GM23338 (cell line): ENCODE data around the gene SLC12A3. TPM values are rescaled to one million over a fixed set of nuclear protein-coding genes. Genes with fewer than 3 reads are reported as not detected.

Experiments
- ATAC-seq: fragments of 200-7000 bp; cut with Tn5 transposase; 3 replicates; pipeline ENCODE4 v1.9.1; 2020
- DNase-seq: peaks from one replicate; pipeline ENCODE4 v3.0.0-alpha.2; 2015; ENCODE audit warnings: low spot score
- H2AFZ ChIP-seq: fragments of 200-600 bp; sonication (generic); 2 replicates; pipeline ENCODE4 v1.8.0; 2016; ENCODE audit warnings: antibody characterized with exemption, mild to moderate bottlenecking, moderate library complexity
- H3F3A ChIP-seq: fragments of 200-600 bp; sonication (generic); replicated peaks from 2 replicates; pipeline ENCODE4 v1.8.0; 2017; ENCODE audit warnings: antibody characterized with exemption, mixed run types, low read depth
- H3K27ac ChIP-seq: fragments of 200-600 bp; sonication (generic); 2 replicates; pipeline ENCODE4 v1.6.1; 2016; ENCODE audit warnings: low read depth
- H3K27me3 ChIP-seq: fragments of 200-600 bp; sonication (generic); 2 replicates; pipeline ENCODE4 v1.8.0; 2016; ENCODE audit warnings: mild to moderate bottlenecking, mixed run types, moderate library complexity; ENCODE audit not compliant: insufficient read depth
- H3K36me3 ChIP-seq: fragments of 200-600 bp; sonication (generic); 2 replicates; pipeline ENCODE4 v1.8.0; 2016; ENCODE audit warnings: mild to moderate bottlenecking; ENCODE audit not compliant: insufficient read depth
- H3K4me1 ChIP-seq: fragments of 200-600 bp; sonication (generic); 2 replicates; pipeline ENCODE4 v1.8.0; 2016; ENCODE audit warnings: mild to moderate bottlenecking, moderate library complexity; ENCODE audit not compliant: insufficient read depth
- H3K4me2 ChIP-seq: fragments of 200-600 bp; sonication (generic); 2 replicates; pipeline ENCODE4 v1.7.1; 2017; ENCODE audit warnings: mixed run types
- H3K4me3 ChIP-seq: fragments of 200-600 bp; sonication (generic); 2 replicates; pipeline ENCODE4 v1.6.1; 2016; ENCODE audit warnings: mixed run types
- H3K79me2 ChIP-seq: fragments of 200-600 bp; sonication (generic); replicated peaks from 2 replicates; pipeline ENCODE4 v1.8.0; 2017; ENCODE audit warnings: mild to moderate bottlenecking; ENCODE audit not compliant: insufficient read depth
- H3K9me2 ChIP-seq: fragments of 200-600 bp; sonication (generic); 2 replicates; pipeline ENCODE4 v1.8.0; 2017; ENCODE audit not compliant: insufficient read depth
- H4K20me1 ChIP-seq: fragments of 200-600 bp; sonication (generic); replicated peaks from 2 replicates; pipeline ENCODE4 v1.8.0; 2017; ENCODE audit warnings: mild to moderate bottlenecking; ENCODE audit not compliant: insufficient read depth
- H3K27ac Mint-ChIP-seq: 2 replicates; pipeline ENCODE4 v1.8.0; 2020; ENCODE audit warnings: inconsistent platforms, mild to moderate bottlenecking, moderate library complexity, mixed read lengths
- H3K27me3 Mint-ChIP-seq: 3 replicates; pipeline ENCODE4 v1.8.0; 2022; ENCODE audit warnings: low read depth, mild to moderate bottlenecking, moderate library complexity, mixed read lengths, inconsistent platforms; ENCODE audit not compliant: insufficient read depth, poor library complexity
- H3K36me3 Mint-ChIP-seq: 3 replicates; pipeline ENCODE4 v1.8.0; 2021; ENCODE audit warnings: low read depth, mild to moderate bottlenecking, inconsistent platforms, moderate library complexity, mixed read lengths
- H3K4me1 Mint-ChIP-seq: 3 replicates; pipeline ENCODE4 v1.8.0; 2020; ENCODE audit warnings: mild to moderate bottlenecking, inconsistent platforms, mixed read lengths
- H3K4me3 Mint-ChIP-seq: 3 replicates; pipeline ENCODE4 v1.8.0; 2021; ENCODE audit warnings: moderate library complexity, mild to moderate bottlenecking, inconsistent platforms, mixed read lengths
- H3K9me3 Mint-ChIP-seq: 3 replicates; pipeline ENCODE4 v1.8.0; 2020; ENCODE audit warnings: moderate library complexity, mild to moderate bottlenecking, inconsistent platforms, mixed read lengths
- CREB1 ChIP-seq: fragments of 250-450 bp; sonication (Bioruptor Pico); IDR thresholded peaks from 2 replicates; pipeline ENCODE4 v1.5.0; 2020; ENCODE audit warnings: low read depth, mild to moderate bottlenecking, moderate library complexity
- EZH2 ChIP-seq: fragments of 200-600 bp; sonication (generic); IDR thresholded peaks from one replicate; pipeline ENCODE4 v1.8.0; 2017; ENCODE audit warnings: antibody characterized with exemption, mild to moderate bottlenecking, low read depth; ENCODE audit not compliant: unreplicated experiment
- EZH2phosphoT487 ChIP-seq: fragments of 200-600 bp; sonication (generic); IDR thresholded peaks from one replicate; pipeline ENCODE4 v1.8.1; 2018; ENCODE audit warnings: antibody characterized with exemption; ENCODE audit not compliant: unreplicated experiment
- JUNB ChIP-seq: IDR thresholded peaks from one replicate; pipeline ENCODE4 v1.6.1; 2016; ENCODE audit warnings: antibody characterized with exemption; ENCODE audit not compliant: unreplicated experiment
- NANOG ChIP-seq: IDR thresholded peaks from 2 replicates; pipeline ENCODE4 v1.6.1; 2016; ENCODE audit warnings: antibody characterized with exemption, borderline replicate concordance
- POLR2AphosphoS5 ChIP-seq: IDR thresholded peaks from 2 replicates; pipeline ENCODE4 v1.6.1; 2016; ENCODE audit warnings: antibody characterized with exemption, low read depth
- REST ChIP-seq: IDR thresholded peaks from one replicate; pipeline ENCODE4 v1.6.1; 2018; ENCODE audit warnings: antibody characterized with exemption; ENCODE audit not compliant: unreplicated experiment
- STAT1 ChIP-seq: IDR thresholded peaks from one replicate; pipeline ENCODE4 v1.6.1; 2016; ENCODE audit warnings: antibody characterized with exemption; ENCODE audit not compliant: unreplicated experiment
- ZNF114 ChIP-seq: fragments of 250-450 bp; sonication (Bioruptor Pico); IDR thresholded peaks from 2 replicates; pipeline ENCODE4 v1.5.0; 2020; ENCODE audit warnings: mild to moderate bottlenecking, moderate library complexity
- ZNF331 ChIP-seq: fragments of 250-450 bp; sonication (Bioruptor Pico); IDR thresholded peaks from 2 replicates; pipeline ENCODE4 v1.5.0; 2020; ENCODE audit warnings: low read depth, mild to moderate bottlenecking, moderate library complexity
- polyA plus RNA-seq: library from polyadenylated mRNA; unstranded; fragments of >200 nt; fragmentation: Nextera tagmentation; extraction: Ambion mirVana; gene quantifications from 2 replicates; pipeline ENCODE4 v1.2.1, GENCODE V29; 2016
- total RNA-seq: library from RNA; depleted of rRNA; stranded (reverse); fragments of >200 nt; shearing (Covaris generic); gene quantifications from 2 replicates; pipeline ENCODE4 v1.2.3, GENCODE V29; 2014
- TF ChIP-seq, protein P1 (sequence below), 2 experiments: fragments of 200-600 bp in 1 of 2; sonication (generic) in 1 of 2; conservative IDR thresholded peaks; 2 replicates each; pipeline versions ENCODE4 v1.5.1 to v1.6.1; 2016 to 2017; ENCODE audit warnings: antibody characterized with exemption in 2 of 2, low read depth in 2 of 2, mild to moderate bottlenecking in 2 of 2, moderate library complexity in 1 of 2
- TF ChIP-seq, protein P2 (sequence below): fragments of 250-450 bp; sonication (Bioruptor Pico); IDR thresholded peaks from 2 replicates; pipeline ENCODE4 v1.5.0; 2020; ENCODE audit warnings: mild to moderate bottlenecking, moderate library complexity
- TF ChIP-seq, protein P3 (sequence below): IDR thresholded peaks from 2 replicates; pipeline ENCODE4 v1.6.1; 2016; ENCODE audit warnings: antibody characterized with exemption

Gene SLC12A3
- total and polyA plus RNA-seq, 2 experiments from 2014 or later = not detected

DNA sequence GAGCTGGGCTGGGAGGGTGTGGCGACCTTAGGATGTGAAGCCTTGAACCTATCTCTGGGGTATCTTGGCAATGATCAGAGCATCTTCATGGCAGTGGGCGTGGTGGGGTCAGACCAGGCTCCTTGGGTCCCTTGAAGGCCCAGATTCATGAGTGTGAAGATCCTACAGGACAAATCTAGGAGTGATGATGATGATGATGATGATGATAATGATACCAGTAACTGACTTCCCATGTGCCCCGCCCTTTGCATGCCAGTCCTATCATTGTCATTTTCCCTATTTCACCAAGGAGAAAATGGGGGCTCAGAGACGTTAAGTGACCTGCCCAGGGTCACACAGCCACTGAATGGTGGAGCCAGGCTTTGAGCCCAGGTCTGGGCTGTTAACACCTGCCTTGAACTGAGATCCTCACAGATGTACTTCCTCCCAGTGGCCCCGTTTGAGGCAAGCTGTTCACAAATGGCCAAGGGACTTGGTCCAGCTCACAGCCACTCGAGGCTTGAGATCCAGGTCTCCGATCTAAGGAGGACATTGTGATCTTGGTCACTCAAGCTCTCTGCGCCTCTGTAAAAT lies 13.4 kb downstream of the SLC12A3 start:
- H3K36me3 Mint-ChIP-seq = no peaks in the 10 kb centered on the region
- Histone ChIP-seq H3K4me2 (no peak overlapping the region), H3K4me3 (no peak overlapping the region), H3K27me3 (no peaks in the 10 kb centered on the region), H2AFZ (no peak overlapping the region), H4K20me1 (no peaks in the 10 kb centered on the region), H3K9me2 (no peaks in the 10 kb centered on the region), H3K36me3 (no peaks in the 10 kb centered on the region), H3F3A (no peaks in the 10 kb centered on the region), H3K79me2 (no peaks in the 10 kb centered on the region), H3K27ac (no peak overlapping the region), H3K4me1 (no peaks in the 10 kb centered on the region)
- ATAC-seq (no peak), DNase-seq (no peak)
- no peak overlapping the region for H3K27ac Mint-ChIP-seq
- H3K27me3 Mint-ChIP-seq = no peaks in the 10 kb centered on the region
- H3K4me3 Mint-ChIP-seq = no peak overlapping the region
- no peaks in the 10 kb centered on the region for H3K9me3 Mint-ChIP-seq
- TF ChIP-seq ZNF114 (CRISPR knock-in tag) (no peak), ZNF331 (CRISPR knock-in tag) (no peak), EZH2phosphoT487 (no peak), STAT1 (no peak), EZH2 (no peak), POLR2AphosphoS5 (no peak), JUNB (no peak), NANOG (no peak), CREB1 (no peak), REST (no peak)
- TF ChIP-seq, protein P1, sequence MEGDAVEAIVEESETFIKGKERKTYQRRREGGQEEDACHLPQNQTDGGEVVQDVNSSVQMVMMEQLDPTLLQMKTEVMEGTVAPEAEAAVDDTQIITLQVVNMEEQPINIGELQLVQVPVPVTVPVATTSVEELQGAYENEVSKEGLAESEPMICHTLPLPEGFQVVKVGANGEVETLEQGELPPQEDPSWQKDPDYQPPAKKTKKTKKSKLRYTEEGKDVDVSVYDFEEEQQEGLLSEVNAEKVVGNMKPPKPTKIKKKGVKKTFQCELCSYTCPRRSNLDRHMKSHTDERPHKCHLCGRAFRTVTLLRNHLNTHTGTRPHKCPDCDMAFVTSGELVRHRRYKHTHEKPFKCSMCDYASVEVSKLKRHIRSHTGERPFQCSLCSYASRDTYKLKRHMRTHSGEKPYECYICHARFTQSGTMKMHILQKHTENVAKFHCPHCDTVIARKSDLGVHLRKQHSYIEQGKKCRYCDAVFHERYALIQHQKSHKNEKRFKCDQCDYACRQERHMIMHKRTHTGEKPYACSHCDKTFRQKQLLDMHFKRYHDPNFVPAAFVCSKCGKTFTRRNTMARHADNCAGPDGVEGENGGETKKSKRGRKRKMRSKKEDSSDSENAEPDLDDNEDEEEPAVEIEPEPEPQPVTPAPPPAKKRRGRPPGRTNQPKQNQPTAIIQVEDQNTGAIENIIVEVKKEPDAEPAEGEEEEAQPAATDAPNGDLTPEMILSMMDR (conservative IDR thresholded peaks at IDR 0.05; ENCODE audit: low read depth in 2 of 2) = no peak
- TF ChIP-seq, protein P2, sequence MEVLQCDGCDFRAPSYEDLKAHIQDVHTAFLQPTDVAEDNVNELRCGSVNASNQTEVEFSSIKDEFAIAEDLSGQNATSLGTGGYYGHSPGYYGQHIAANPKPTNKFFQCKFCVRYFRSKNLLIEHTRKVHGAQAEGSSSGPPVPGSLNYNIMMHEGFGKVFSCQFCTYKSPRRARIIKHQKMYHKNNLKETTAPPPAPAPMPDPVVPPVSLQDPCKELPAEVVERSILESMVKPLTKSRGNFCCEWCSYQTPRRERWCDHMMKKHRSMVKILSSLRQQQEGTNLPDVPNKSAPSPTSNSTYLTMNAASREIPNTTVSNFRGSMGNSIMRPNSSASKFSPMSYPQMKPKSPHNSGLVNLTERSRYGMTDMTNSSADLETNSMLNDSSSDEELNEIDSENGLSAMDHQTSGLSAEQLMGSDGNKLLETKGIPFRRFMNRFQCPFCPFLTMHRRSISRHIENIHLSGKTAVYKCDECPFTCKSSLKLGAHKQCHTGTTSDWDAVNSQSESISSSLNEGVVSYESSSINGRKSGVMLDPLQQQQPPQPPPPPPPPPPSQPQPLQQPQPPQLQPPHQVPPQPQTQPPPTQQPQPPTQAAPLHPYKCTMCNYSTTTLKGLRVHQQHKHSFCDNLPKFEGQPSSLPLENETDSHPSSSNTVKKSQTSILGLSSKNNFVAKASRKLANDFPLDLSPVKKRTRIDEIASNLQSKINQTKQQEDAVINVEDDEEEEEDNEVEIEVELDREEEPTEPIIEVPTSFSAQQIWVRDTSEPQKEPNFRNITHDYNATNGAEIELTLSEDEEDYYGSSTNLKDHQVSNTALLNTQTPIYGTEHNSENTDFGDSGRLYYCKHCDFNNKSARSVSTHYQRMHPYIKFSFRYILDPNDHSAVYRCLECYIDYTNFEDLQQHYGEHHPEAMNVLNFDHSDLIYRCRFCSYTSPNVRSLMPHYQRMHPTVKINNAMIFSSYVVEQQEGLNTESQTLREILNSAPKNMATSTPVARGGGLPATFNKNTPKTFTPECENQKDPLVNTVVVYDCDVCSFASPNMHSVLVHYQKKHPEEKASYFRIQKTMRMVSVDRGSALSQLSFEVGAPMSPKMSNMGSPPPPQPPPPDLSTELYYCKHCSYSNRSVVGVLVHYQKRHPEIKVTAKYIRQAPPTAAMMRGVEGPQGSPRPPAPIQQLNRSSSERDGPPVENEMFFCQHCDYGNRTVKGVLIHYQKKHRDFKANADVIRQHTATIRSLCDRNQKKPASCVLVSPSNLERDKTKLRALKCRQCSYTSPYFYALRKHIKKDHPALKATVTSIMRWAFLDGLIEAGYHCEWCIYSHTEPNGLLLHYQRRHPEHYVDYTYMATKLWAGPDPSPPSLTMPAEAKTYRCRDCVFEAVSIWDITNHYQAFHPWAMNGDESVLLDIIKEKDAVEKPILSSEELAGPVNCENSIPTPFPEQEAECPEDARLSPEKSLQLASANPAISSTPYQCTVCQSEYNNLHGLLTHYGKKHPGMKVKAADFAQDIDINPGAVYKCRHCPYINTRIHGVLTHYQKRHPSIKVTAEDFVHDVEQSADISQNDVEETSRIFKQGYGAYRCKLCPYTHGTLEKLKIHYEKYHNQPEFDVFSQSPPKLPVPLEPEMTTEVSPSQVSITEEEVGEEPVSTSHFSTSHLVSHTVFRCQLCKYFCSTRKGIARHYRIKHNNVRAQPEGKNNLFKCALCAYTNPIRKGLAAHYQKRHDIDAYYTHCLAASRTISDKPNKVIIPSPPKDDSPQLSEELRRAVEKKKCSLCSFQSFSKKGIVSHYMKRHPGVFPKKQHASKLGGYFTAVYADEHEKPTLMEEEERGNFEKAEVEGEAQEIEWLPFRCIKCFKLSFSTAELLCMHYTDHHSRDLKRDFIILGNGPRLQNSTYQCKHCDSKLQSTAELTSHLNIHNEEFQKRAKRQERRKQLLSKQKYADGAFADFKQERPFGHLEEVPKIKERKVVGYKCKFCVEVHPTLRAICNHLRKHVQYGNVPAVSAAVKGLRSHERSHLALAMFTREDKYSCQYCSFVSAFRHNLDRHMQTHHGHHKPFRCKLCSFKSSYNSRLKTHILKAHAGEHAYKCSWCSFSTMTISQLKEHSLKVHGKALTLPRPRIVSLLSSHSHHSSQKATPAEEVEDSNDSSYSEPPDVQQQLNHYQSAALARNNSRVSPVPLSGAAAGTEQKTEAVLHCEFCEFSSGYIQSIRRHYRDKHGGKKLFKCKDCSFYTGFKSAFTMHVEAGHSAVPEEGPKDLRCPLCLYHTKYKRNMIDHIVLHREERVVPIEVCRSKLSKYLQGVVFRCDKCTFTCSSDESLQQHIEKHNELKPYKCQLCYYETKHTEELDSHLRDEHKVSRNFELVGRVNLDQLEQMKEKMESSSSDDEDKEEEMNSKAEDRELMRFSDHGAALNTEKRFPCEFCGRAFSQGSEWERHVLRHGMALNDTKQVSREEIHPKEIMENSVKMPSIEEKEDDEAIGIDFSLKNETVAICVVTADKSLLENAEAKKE (CRISPR knock-in tag) = no peak
- TF ChIP-seq, protein P3, sequence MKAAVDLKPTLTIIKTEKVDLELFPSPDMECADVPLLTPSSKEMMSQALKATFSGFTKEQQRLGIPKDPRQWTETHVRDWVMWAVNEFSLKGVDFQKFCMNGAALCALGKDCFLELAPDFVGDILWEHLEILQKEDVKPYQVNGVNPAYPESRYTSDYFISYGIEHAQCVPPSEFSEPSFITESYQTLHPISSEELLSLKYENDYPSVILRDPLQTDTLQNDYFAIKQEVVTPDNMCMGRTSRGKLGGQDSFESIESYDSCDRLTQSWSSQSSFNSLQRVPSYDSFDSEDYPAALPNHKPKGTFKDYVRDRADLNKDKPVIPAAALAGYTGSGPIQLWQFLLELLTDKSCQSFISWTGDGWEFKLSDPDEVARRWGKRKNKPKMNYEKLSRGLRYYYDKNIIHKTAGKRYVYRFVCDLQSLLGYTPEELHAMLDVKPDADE = no peak
- no peaks in the 10 kb centered on the region for H3K4me1 Mint-ChIP-seq
